ENCODE results near the gene SLC35F1. TPM values are rescaled to one million over a fixed set of nuclear protein-coding genes. Genes with fewer than 3 reads are reported as not detected.

The SLC35F1 gene
- total RNA-seq, 1 experiment from 2014 or later: 4.3 TPM

- Histone ChIP-seq H3K27me3 (ENCODE audit: insufficient read depth, low read length) (no peaks in the 10 kb centered on the region), H4K91ac (ENCODE audit: insufficient read length, low read depth, low read length) (no peak overlapping the region), H2BK120ac (ENCODE audit: low read depth, low read length, poor library complexity, severe bottlenecking) (no peak overlapping the region), H3T11ph (ENCODE audit: low read length) (no peak overlapping the region), H4K20me1 (ENCODE audit: control insufficient read depth, insufficient read depth, insufficient read length) (no peaks in the 10 kb centered on the region), H4K5ac (ENCODE audit: insufficient read length, low read depth, low read length) (no peak overlapping the region), H3K56ac (ENCODE audit: insufficient read length, low read depth, low read length) (no peak overlapping the region), H3K27ac (ENCODE audit: insufficient read length, low read depth, low read length) (no peak overlapping the region), H3K23me2 (ENCODE audit: insufficient read length, low read depth, low read length, poor library complexity, severe bottlenecking) (no peaks in the 10 kb centered on the region), H3K79me1 (ENCODE audit: insufficient read depth, low read depth, low read length, poor library complexity, severe bottlenecking) (no peaks in the 10 kb centered on the region), H2AFZ (ENCODE audit: low read length) (no peak overlapping the region), H2BK12ac (ENCODE audit: insufficient read length, low read depth, low read length) (no peak overlapping the region), H3K14ac (ENCODE audit: insufficient read depth, low read length) (no peak overlapping the region), H3K9ac (ENCODE audit: extremely low read depth, insufficient read length, low read length) (no peak overlapping the region), H3K9me3 (ENCODE audit: control insufficient read depth, low read depth, low read length) (peaks cover 9% of the 10 kb centered on the region), H3K18ac (ENCODE audit: insufficient read length, low read depth, low read length) (no peak overlapping the region), H2BK5ac (ENCODE audit: insufficient read length, low read length) (no peak overlapping the region), H3K4ac (ENCODE audit: low read depth, low read length) (no peak overlapping the region), H4K8ac (replicated peaks; ENCODE audit: insufficient read length, low read depth, low read length) (no peak overlapping the region), H3K23ac (ENCODE audit: insufficient read length, low read depth, low read length) (no peak overlapping the region), H2AK5ac (ENCODE audit: insufficient read length, low read length) (no peak overlapping the region), H3K79me2 (ENCODE audit: insufficient read depth, low read length) (no peaks in the 10 kb centered on the region), H3K4me1 (ENCODE audit: insufficient read depth, low read length) (no peaks in the 10 kb centered on the region), H2BK20ac (ENCODE audit: low read depth, low read length, poor library complexity, severe bottlenecking) (no peak overlapping the region), H2BK15ac (ENCODE audit: low read depth, low read length) (no peak overlapping the region), H3K4me2 (ENCODE audit: insufficient read depth, insufficient read length, low read length) (no peak overlapping the region)
- no peak for TF ChIP-seq CTCF (conservative IDR thresholded peaks at IDR 0.05)
- Mint-ChIP-seq H3K27ac (no peak overlapping the region), H3K27me3 (ENCODE audit: low read depth) (peaks cover 3% of the 10 kb centered on the region; the same call in 1 of the 2 replicates), H3K9me3 (peaks cover 18 to 22% of the 10 kb centered on the region in 2 experiments), H3K4me1 (no peaks in the 10 kb centered on the region), H3K36me3 (ENCODE audit: insufficient read depth in 1 of 3, low read depth in 3 of 3) (peaks cover 6 to 21% (median 11%) of the 10 kb centered on the region in 3 experiments; a peak in 6 of 7 replicates), H3K4me3 (no peak overlapping the region)
- no peak for DNase-seq
- no CpG with 5 or more reads among the region's 4 CpGs for WGBS (ENCODE audit: extremely low coverage, insufficient read length, low lambda C conversion rate)
Observed at GRCh38 chr6:117870486-117871242, 36.4 kb upstream of the SLC35F1 start.
